ENCODE measurements around the gene TENM4. TPM values are rescaled to one million over a fixed set of nuclear protein-coding genes. Genes with fewer than 3 reads are reported as not detected.
A peak's percentile ranks its signal among the peaks of the same experiment; 100 is the strongest.
"Not testable (repeated sequence)": the region's sequence is repeated elsewhere in the genome, so short reads cannot be mapped to it uniquely, and the experiment has no call there.

The TENM4 gene
- polyA plus RNA-seq, 4 donors = 19.1 to 29.5 (median 22.3) TPM

- DNase-seq (ENCODE audit: low read depth in 4 of 4, low spot score in 2 of 4) = no peak
These were observed 792.6 kb downstream of the TENM4 start for GRCh38 chr11:78647986-78648875.

GRCh38 chr11:78647266-78647915, 793.4 kb downstream of the TENM4 start:
- no peak for DNase-seq (ENCODE audit: low read depth in 4 of 4, low spot score in 2 of 4)

GRCh38 chr11:78646564-78647185, 794.2 kb downstream of the TENM4 start:
- peak in 3 of 4 donors; percentile 32 to 44 (median 36) for DNase-seq (ENCODE audit: low read depth in 4 of 4, low spot score in 2 of 4)

GRCh38 chr11:78645226-78646202, 795.3 kb downstream of the TENM4 start:
- peak in 3 of 4 donors; percentile 32 to 65 (median 48) for DNase-seq (ENCODE audit: low read depth in 4 of 4, low spot score in 2 of 4)

GRCh38 chr11:78643676-78644056, 797.2 kb downstream of the TENM4 start:
- DNase-seq (ENCODE audit: low read depth in 4 of 4, low spot score in 2 of 4) = no peak

- no peak for DNase-seq (ENCODE audit: low read depth in 4 of 4, low spot score in 2 of 4)
These were observed 797.7 kb downstream of the TENM4 start for GRCh38 chr11:78642979-78643675.

GRCh38 chr11:78641541-78641940, 799.3 kb downstream of the TENM4 start:
- no peak for DNase-seq (ENCODE audit: low read depth in 4 of 4, low spot score in 2 of 4)

GRCh38 chr11:78638704-78639380, 802.0 kb downstream of the TENM4 start:
- no peak for DNase-seq (ENCODE audit: low read depth in 4 of 4, low spot score in 2 of 4)

- not testable (repeated sequence) for DNase-seq (ENCODE audit: low read depth in 4 of 4, low spot score in 2 of 4)
These were observed 803.3 kb downstream of the TENM4 start for GRCh38 chr11:78637527-78637926.

GRCh38 chr11:78635814-78636506, 804.9 kb downstream of the TENM4 start:
- no peak for DNase-seq (ENCODE audit: low read depth in 4 of 4, low spot score in 2 of 4)

GRCh38 chr11:78633516-78634310, 807.1 kb downstream of the TENM4 start:
- no peak for DNase-seq (ENCODE audit: low read depth in 4 of 4, low spot score in 2 of 4)

GRCh38 chr11:78630561-78631303, 810.1 kb downstream of the TENM4 start:
- DNase-seq (ENCODE audit: low read depth in 4 of 4, low spot score in 2 of 4) = no peak

GRCh38 chr11:78630155-78630554, 810.7 kb downstream of the TENM4 start:
- DNase-seq (ENCODE audit: low read depth in 4 of 4, low spot score in 2 of 4) = no peak

GRCh38 chr11:78622666-78623065, 818.2 kb downstream of the TENM4 start:
- no peak for DNase-seq (ENCODE audit: low read depth in 4 of 4, low spot score in 2 of 4)

GRCh38 chr11:78620159-78620558, 820.7 kb downstream of the TENM4 start:
- DNase-seq (ENCODE audit: low read depth in 4 of 4, low spot score in 2 of 4) = no peak

- no peak for DNase-seq (ENCODE audit: low read depth in 4 of 4, low spot score in 2 of 4)
These were observed 825.1 kb downstream of the TENM4 start for GRCh38 chr11:78615724-78616123.

- DNase-seq (ENCODE audit: low read depth in 4 of 4, low spot score in 2 of 4) = no peak
These were observed 827.4 kb downstream of the TENM4 start for GRCh38 chr11:78613378-78613813.
